LHCN-M2 (cell line): Measurements from ENCODE around the gene RHOT2. TPM values are rescaled to one million over a fixed set of nuclear protein-coding genes. Genes with fewer than 3 reads are reported as not detected.

Source experiments
- total RNA-seq: library from RNA; depleted of rRNA; stranded (reverse); fragments of >200 nt; gene quantifications from 2 replicates; pipeline ENCODE4 v1.2.3, GENCODE V29; 2014; rRNA removed

The RHOT2 gene
- total RNA-seq, 1 experiment from 2014 or later: 87.4 TPM

Other genes starting within 250 kb of the RHOT2 start
- 44.1 and 61.6 TPM in 2 replicates for gene RAB11FIP3, start 242.5 kb upstream of the RHOT2 start, total RNA-seq
- gene CAPN15, start 140.4 kb upstream of the RHOT2 start, total RNA-seq: 66.5 and 71.1 TPM in 2 replicates
- gene PRR35, start 107.7 kb upstream of the RHOT2 start, total RNA-seq: 0.06 TPM in 1 of 2 replicates, not detected in the other
- gene NHLRC4, start 101.1 kb upstream of the RHOT2 start, total RNA-seq: 0.11 TPM in 1 of 2 replicates, not detected in the other
- 46.7 and 51.4 TPM in 2 replicates for gene PIGQ, start 98.2 kb upstream of the RHOT2 start, total RNA-seq
- gene RAB40C, start 78.1 kb upstream of the RHOT2 start, total RNA-seq: 11.9 and 13.3 TPM in 2 replicates
- 0.06 TPM in 1 of 2 replicates, not detected in the other for gene WFIKKN1, start 37.1 kb upstream of the RHOT2 start, total RNA-seq
- 132 and 145 TPM in 2 replicates for gene METTL26, start 31.8 kb upstream of the RHOT2 start, total RNA-seq
- gene MCRIP2, start 26.3 kb upstream of the RHOT2 start, total RNA-seq: 19.7 and 20.2 TPM in 2 replicates
- 23.4 and 29.1 TPM in 2 replicates for gene WDR90, start 18.8 kb upstream of the RHOT2 start, total RNA-seq
- gene RHBDL1, start 7.5 kb downstream of the RHOT2 start, total RNA-seq: 0.58 and 0.80 TPM in 2 replicates
- 287 and 383 TPM in 2 replicates for gene STUB1, start 12.3 kb downstream of the RHOT2 start, total RNA-seq
- gene JMJD8, start 16.2 kb downstream of the RHOT2 start, total RNA-seq: 68.1 and 71.2 TPM in 2 replicates
- 7.1 and 9.1 TPM in 2 replicates for gene WDR24, start 22.3 kb downstream of the RHOT2 start, total RNA-seq
- gene FBXL16, start 37.7 kb downstream of the RHOT2 start, total RNA-seq: 0.13 TPM in 1 of 2 replicates, not detected in the other
- gene METRN, start 47.0 kb downstream of the RHOT2 start, total RNA-seq: 94.9 and 127 TPM in 2 replicates
- 36.7 and 55.9 TPM in 2 replicates for gene ANTKMT, start 53.0 kb downstream of the RHOT2 start, total RNA-seq
- gene CCDC78, start 58.3 kb downstream of the RHOT2 start, total RNA-seq: 5.1 and 7.0 TPM in 2 replicates
- gene HAGHL, start 59.0 kb downstream of the RHOT2 start, total RNA-seq: 10.7 and 19.2 TPM in 2 replicates
- gene CIAO3, start 72.9 kb downstream of the RHOT2 start, total RNA-seq: 29.0 and 31.9 TPM in 2 replicates
- gene MSLN, start 92.6 kb downstream of the RHOT2 start, total RNA-seq: not detected in 2 replicates
- gene RPUSD1, start 120.2 kb downstream of the RHOT2 start, total RNA-seq: 46.0 and 56.6 TPM in 2 replicates
- gene CHTF18, start 120.5 kb downstream of the RHOT2 start, total RNA-seq: 39.2 and 51.2 TPM in 2 replicates
- gene GNG13, start 132.6 kb downstream of the RHOT2 start, total RNA-seq: not detected in 2 replicates